ENCODE data around the gene SWAP70.
"Not testable (repeated sequence)": the region's sequence is repeated elsewhere in the genome, so short reads cannot be mapped to it uniquely, and the experiment has no call there.

Gene SWAP70

GRCh38 chr11:9687711-9688477, 24.0 kb downstream of the SWAP70 start:
- DNase-seq (ENCODE audit: low read depth, low spot score): no peak
- no peak overlapping the region for H3K4me3 ChIP-seq (ENCODE audit: low read length)

GRCh38 chr11:9688716-9689511, 25.0 kb downstream of the SWAP70 start:
- DNase-seq (ENCODE audit: low read depth, low spot score): peak; percentile 14
- H3K4me3 ChIP-seq (ENCODE audit: low read length): no peak overlapping the region

GRCh38 chr11:9689721-9690120, 25.8 kb downstream of the SWAP70 start:
- no peak overlapping the region for H3K4me3 ChIP-seq (ENCODE audit: low read length)
- DNase-seq (ENCODE audit: low read depth, low spot score): no peak

GRCh38 chr11:9691865-9692264, 28.0 kb downstream of the SWAP70 start:
- DNase-seq (ENCODE audit: low read depth, low spot score): no peak
- no peak overlapping the region for H3K4me3 ChIP-seq (ENCODE audit: low read length)

- H3K4me3 ChIP-seq (ENCODE audit: low read length): no peak overlapping the region
- DNase-seq (ENCODE audit: low read depth, low spot score): no peak
Measured at GRCh38 chr11:9692691-9693090, 28.8 kb downstream of the SWAP70 start.

GRCh38 chr11:9693801-9694553, 30.1 kb downstream of the SWAP70 start:
- no peak overlapping the region for H3K4me3 ChIP-seq (ENCODE audit: low read length)
- no peak for DNase-seq (ENCODE audit: low read depth, low spot score)

- H3K4me3 ChIP-seq (ENCODE audit: low read length); DNase-seq (ENCODE audit: low read depth, low spot score): not testable (repeated sequence)
Measured at GRCh38 chr11:9695228-9695627, 31.4 kb downstream of the SWAP70 start.

GRCh38 chr11:9697766-9698165, 33.9 kb downstream of the SWAP70 start:
- no peak overlapping the region for H3K4me3 ChIP-seq (ENCODE audit: low read length)
- DNase-seq (ENCODE audit: low read depth, low spot score): no peak

- DNase-seq (ENCODE audit: low read depth, low spot score): no peak
Measured at GRCh38 chr11:9700105-9700801, 36.4 kb downstream of the SWAP70 start.

GRCh38 chr11:9701799-9702198, 37.9 kb downstream of the SWAP70 start:
- no peak overlapping the region for H3K4me3 ChIP-seq (ENCODE audit: low read length)
- no peak for DNase-seq (ENCODE audit: low read depth, low spot score)

More at GRCh38 chr11:9700105-9700801, 36.4 kb downstream of the SWAP70 start:
- H3K4me3 ChIP-seq (ENCODE audit: low read length): no peak overlapping the region

GRCh38 chr11:9703280-9703679, 39.4 kb downstream of the SWAP70 start:
- no peak overlapping the region for H3K4me3 ChIP-seq (ENCODE audit: low read length)
- DNase-seq (ENCODE audit: low read depth, low spot score): no peak

- DNase-seq (ENCODE audit: low read depth, low spot score): no peak
- H3K4me3 ChIP-seq (ENCODE audit: low read length): no peak overlapping the region
Measured at GRCh38 chr11:9704037-9704436, 40.2 kb downstream of the SWAP70 start.

- H3K4me3 ChIP-seq (ENCODE audit: low read length): no peak overlapping the region
Measured at GRCh38 chr11:9704620-9705019, 40.7 kb downstream of the SWAP70 start.

GRCh38 chr11:9705361-9705760, 41.5 kb downstream of the SWAP70 start:
- not testable (repeated sequence) for DNase-seq (ENCODE audit: low read depth, low spot score); H3K4me3 ChIP-seq (ENCODE audit: low read length)

More at GRCh38 chr11:9704620-9705019, 40.7 kb downstream of the SWAP70 start:
- no peak for DNase-seq (ENCODE audit: low read depth, low spot score)

- no peak for DNase-seq (ENCODE audit: low read depth, low spot score)
- H3K4me3 ChIP-seq (ENCODE audit: low read length): no peak overlapping the region
Measured at GRCh38 chr11:9708544-9708943, 44.7 kb downstream of the SWAP70 start.

- no peak overlapping the region for H3K4me3 ChIP-seq (ENCODE audit: low read length)
- no peak for DNase-seq (ENCODE audit: low read depth, low spot score)
Measured at GRCh38 chr11:9710223-9710622, 46.3 kb downstream of the SWAP70 start.

GRCh38 chr11:9710852-9711251, 47.0 kb downstream of the SWAP70 start:
- no peak overlapping the region for H3K4me3 ChIP-seq (ENCODE audit: low read length)
- no peak for DNase-seq (ENCODE audit: low read depth, low spot score)

GRCh38 chr11:9711454-9712307, 47.8 kb downstream of the SWAP70 start:
- no peak for DNase-seq (ENCODE audit: low read depth, low spot score)
- no peak overlapping the region for H3K4me3 ChIP-seq (ENCODE audit: low read length)

Measured in Jurkat, Clone E6-1 (cell line).